Peyer's patch (tissue), 4 donors: Measurements from ENCODE around the gene HTRA2.

Experiments
- CTCF ChIP-seq, 6 experiments: fragments of 450-650 bp in 4 of 6; fragments of 200-600 bp in 2 of 6; sonication (generic) in 1 of 6; IDR thresholded peaks; one replicate each; pipeline ENCODE4 v1.5.1; 2017 to 2019; ENCODE audit warnings: antibody characterized with exemption in 6 of 6, mild to moderate bottlenecking in 3 of 6, moderate library complexity in 1 of 6
- POLR2A ChIP-seq, 2 donors: fragments of 450-650 bp; IDR thresholded peaks; one replicate each; pipeline ENCODE4 v1.5.1; 2017; ENCODE audit warnings: antibody characterized with exemption in 2 of 2, mild to moderate bottlenecking in 2 of 2, moderate library complexity in 2 of 2

DNA sequence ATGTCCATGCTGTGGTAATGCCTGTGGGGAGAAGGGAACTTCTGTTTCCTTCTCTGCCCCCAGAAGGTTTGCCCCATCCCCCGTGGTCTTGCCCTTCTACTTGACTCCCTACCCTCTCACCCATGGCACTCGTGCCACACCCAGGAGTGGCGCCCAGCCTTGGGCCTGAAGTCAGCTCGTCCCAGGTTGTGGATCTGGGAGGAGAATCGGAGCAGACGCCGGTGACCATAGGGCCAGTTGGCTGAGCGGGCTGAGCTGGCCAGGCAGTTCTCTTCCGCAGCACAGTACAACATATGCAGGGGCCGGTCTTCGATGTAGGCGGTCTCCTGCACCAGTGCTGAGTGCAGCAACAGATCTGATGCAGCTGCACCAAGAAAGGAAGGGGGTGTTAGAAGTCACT is 4.7 kb downstream of the HTRA2 start:
- TF ChIP-seq POLR2A (IDR thresholded peaks at IDR 0.05) (no peak), CTCF (IDR thresholded peaks at IDR 0.05) (no peak)
